Kidney (tissue), 14 donors: ENCODE measurements around the gene WNT7B. TPM values are rescaled to one million over a fixed set of nuclear protein-coding genes. Genes with fewer than 3 reads are reported as not detected.

Source experiments
- DNase-seq, 5 donors: peaks; one replicate each; pipeline ENCODE4 v3.0.0-alpha.2; 2013 to 2020
- FAIRE-seq: peaks from 2 replicates; lab custom pipeline; 2012; peaks lifted over from hg19 to GRCh38; lab: Jason Lieb, UNC
- H3K27ac ChIP-seq, 2 donors: one replicate each; pipeline ENCODE4 v1.7.0; 2013; ENCODE audit warnings: low read depth in 2 of 2, low read length in 2 of 2, inconsistent platforms in 1 of 2
- H3K27me3 ChIP-seq: one replicate; pipeline ENCODE4 v1.7.1; 2013; ENCODE audit warnings: low read length, inconsistent platforms; ENCODE audit not compliant: control insufficient read depth, insufficient read depth
- H3K36me3 ChIP-seq, 3 donors: one replicate each; pipeline versions ENCODE4 v1.7.0 to v1.7.1; 2013; ENCODE audit warnings: low read length in 3 of 3, control low read depth in 1 of 3, inconsistent platforms in 1 of 3; ENCODE audit not compliant: insufficient read depth in 3 of 3, control insufficient read depth in 2 of 3
- H3K4me1 ChIP-seq, 3 donors: one replicate each; pipeline versions ENCODE4 v1.7.0 to v1.7.1; 2013; ENCODE audit warnings: low read length in 3 of 3, inconsistent platforms in 1 of 3, low read depth in 1 of 3; ENCODE audit not compliant: control insufficient read depth in 2 of 3, insufficient read depth in 2 of 3
- H3K4me3 ChIP-seq, 3 donors: one replicate each; pipeline versions ENCODE4 v1.7.0 to v1.8.1; 2013; ENCODE audit warnings: low read length in 3 of 3, control low read depth in 1 of 3, inconsistent platforms in 1 of 3
- H3K9ac ChIP-seq, 3 donors: one replicate each; pipeline versions ENCODE4 v1.7.0 to v1.7.1; 2013; ENCODE audit warnings: low read length in 3 of 3, control low read depth in 1 of 3, inconsistent platforms in 1 of 3
- H3K9me3 ChIP-seq, 3 donors: one replicate each; pipeline versions ENCODE4 v1.7.0 to v1.7.1; 2013; ENCODE audit warnings: low read length in 3 of 3, control low read depth in 1 of 3, inconsistent platforms in 1 of 3; ENCODE audit not compliant: control insufficient read depth in 2 of 3, insufficient read depth in 1 of 3
- intact Hi-C: fragments of 100-400 bp; cut with DNase I; formaldehyde crosslinking; loops from one replicate; pipeline ENCODE4 v1.11.1; 2022
- polyA plus RNA-seq: library from polyadenylated mRNA; stranded (reverse); fragments of 350-450 nt; fragmentation: Illumina TruSeq; extraction: RNeasy Lipid Tissue Mini Kit (QIAGEN cat#74804); gene quantifications from one replicate; pipeline ENCODE4 v1.2.3, GENCODE V29; 2014; ENCODE audit warnings: low read depth, low replicate concordance; ENCODE audit not compliant: insufficient read depth
- total RNA-seq: library from RNA; stranded (reverse); fragmentation: NEBNext Ultra II Directional; extraction: Animal tissue kit (Norgen Biotek cat#: 25700); gene quantifications from one replicate; pipeline ENCODE4 v1.2.1, GENCODE V29; 2021
- TF ChIP-seq, protein P1 (sequence below): IDR thresholded peaks from 3 replicates; pipeline ENCODE4 v1.5.1; 2012; ENCODE audit warnings: mild to moderate bottlenecking, moderate library complexity, borderline replicate concordance; ENCODE audit not compliant: insufficient read depth; ENCODE audit errors: extremely low read depth
- donor health status: control.
- donor health status: control.
- donor health status: control.
- donor health status: control.
- donor health status: control.
- donor health status: DM: yes; HTN: yes; CAD: no.
- donor health status: Normal renal cell carcinoma (clear cell type).

The WNT7B gene
- total and polyA plus RNA-seq, 2 donors from 2014 or later, result 1.6 to 2.4 TPM

DNA sequence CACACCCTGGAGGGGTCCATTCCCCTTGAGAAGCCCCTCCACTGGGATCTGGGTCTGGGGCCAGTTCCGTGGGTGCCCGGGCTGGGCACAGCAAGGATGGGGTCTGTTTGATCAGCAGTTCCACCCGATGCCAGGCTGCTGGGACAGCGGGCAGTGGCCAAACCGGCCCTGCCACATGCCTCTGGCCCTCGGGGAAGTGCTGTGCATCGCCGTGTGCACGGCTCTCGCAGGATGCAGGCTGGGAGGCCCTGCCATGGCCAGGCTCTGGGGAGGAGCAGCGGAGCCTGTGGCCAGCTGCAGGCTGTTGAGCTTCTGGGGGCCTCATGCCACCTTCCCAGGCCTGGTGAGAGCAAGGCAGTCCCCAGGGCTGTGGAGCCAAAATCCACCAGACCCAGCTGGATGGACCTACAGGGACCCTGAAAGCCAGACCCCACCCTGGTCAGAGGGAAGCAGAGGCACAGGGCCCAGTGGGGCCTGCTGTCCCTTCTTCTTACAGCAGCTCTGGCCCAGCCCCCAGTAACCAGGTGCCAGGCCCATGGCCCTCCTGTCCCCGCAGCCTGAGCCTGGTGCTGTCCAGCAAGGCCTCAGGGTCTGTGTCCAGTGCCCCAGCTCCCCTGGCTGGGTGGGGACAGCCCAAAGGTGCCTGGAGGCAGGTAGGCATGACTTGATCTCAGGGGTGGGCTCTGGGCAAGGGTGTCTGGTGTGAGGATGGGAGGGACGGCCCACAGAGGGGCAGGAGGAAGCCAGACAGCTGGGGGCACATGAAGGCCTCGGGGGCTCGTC lies 57.3 kb downstream of the WNT7B start:
- TF ChIP-seq, protein P1, sequence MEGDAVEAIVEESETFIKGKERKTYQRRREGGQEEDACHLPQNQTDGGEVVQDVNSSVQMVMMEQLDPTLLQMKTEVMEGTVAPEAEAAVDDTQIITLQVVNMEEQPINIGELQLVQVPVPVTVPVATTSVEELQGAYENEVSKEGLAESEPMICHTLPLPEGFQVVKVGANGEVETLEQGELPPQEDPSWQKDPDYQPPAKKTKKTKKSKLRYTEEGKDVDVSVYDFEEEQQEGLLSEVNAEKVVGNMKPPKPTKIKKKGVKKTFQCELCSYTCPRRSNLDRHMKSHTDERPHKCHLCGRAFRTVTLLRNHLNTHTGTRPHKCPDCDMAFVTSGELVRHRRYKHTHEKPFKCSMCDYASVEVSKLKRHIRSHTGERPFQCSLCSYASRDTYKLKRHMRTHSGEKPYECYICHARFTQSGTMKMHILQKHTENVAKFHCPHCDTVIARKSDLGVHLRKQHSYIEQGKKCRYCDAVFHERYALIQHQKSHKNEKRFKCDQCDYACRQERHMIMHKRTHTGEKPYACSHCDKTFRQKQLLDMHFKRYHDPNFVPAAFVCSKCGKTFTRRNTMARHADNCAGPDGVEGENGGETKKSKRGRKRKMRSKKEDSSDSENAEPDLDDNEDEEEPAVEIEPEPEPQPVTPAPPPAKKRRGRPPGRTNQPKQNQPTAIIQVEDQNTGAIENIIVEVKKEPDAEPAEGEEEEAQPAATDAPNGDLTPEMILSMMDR, result no peak
- FAIRE-seq (no peak), DNase-seq (peak in 1 of 5 donors; percentile 47)
- Histone ChIP-seq H3K27me3 (no peaks in the 10 kb centered on the region), H3K9me3 (no peaks in the 10 kb centered on the region), H3K9ac (no peak overlapping the region), H3K4me3 (no peak overlapping the region), H3K36me3 (no peaks in the 10 kb centered on the region), H3K4me1 (no peaks in the 10 kb centered on the region), H3K27ac (no peak overlapping the region)
- intact Hi-C loops, result no loop called here

DNA sequence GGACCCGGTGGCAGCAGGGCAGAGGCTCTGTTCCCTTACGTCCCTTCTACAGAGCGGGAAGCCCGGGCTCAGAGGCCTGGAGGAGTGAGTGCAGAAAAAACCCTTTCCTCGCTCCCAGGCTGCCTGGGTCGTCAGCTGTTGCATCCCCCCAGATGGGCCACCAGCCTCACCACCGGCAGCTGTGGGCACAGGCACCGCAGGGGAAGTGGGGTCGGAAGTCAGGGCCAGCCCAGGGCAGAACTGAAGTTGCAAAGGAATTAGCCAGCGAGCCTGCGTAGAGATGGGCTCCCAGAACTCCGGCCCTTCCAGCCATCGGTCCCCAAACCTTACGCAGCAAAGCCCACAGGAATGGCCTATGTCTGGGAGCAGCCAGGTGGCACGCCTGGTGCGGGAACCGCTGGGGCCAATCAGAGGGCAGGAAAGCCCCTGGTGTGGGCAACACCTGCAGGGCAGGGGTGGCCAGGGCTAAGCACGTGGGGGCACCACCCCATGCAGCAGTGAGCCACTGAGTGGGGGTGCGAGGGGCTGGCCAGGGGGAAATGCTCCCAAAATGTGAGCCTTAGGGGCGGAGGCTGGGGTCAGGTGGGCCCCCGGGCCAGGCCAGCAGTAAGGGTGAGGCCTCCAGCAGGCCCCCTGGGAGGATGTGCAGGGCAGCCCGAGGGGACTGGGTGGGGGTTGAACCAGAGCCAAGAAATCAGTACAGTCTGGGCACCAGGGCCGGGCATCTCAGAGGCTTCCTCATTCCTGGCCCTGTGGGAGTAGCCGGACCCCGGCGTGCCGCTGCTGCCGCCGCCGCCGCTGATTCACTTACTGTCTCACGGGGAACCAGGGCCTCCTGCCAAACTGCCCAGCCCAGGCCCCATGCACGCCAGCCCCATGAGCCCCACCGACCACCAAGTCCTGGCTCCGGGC lies 58.2 kb downstream of the WNT7B start:
- TF ChIP-seq, protein P1, result no peak
- H3K9me3 ChIP-seq, result peaks cover 0 to 7% (median 0%) of the 10 kb centered on the region in 3 donors
- FAIRE-seq, result no peak
- H3K27ac ChIP-seq, result no peak overlapping the region
- no peak overlapping the region for H3K9ac ChIP-seq
- DNase-seq, result peak in 3 of 5 donors; percentile 47 to 90 (median 78)
- H3K27me3 ChIP-seq, result no peaks in the 10 kb centered on the region
- no peaks in the 10 kb centered on the region for H3K36me3 ChIP-seq
- H3K4me1 ChIP-seq, result no peaks in the 10 kb centered on the region
- no peak overlapping the region for H3K4me3 ChIP-seq
- intact Hi-C loops, result no loop called here

DNA sequence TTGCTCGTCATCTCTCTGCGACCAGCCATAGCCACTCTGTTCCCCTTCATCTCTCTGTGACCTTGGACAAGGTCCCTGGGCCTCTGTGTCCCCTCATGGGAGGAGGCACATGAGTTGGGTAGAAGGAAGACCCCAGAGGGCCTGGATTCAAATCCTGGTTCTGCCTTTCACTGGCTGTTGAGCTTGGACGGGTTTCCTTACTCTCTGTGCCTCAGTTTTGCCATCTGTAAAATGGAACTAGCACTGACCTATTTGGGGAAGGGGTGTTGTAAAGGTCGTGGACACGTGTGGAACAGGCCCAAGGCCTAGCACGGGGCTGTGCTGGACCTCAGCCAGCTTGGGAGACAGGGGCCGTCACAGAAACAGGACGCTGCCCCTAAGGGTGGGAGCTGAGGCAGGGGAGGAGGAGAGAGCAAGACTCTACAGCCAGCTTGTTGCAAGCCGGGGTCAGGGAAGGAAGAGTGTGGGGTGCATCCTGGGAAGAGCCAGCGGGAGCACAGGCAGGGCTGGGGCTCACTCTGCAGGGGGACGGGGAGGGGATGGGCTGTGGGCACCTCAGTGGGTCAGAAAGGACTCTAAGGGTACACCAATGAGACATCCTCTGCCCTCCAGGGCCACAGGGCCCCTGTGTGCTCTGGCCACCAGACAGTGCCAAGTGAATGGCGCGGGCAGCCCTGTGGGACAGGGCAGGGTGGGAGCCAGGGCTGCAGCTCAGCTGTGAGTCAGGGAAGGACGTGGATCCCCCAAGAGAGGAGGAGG lies 59.1 kb downstream of the WNT7B start:
- H3K27me3 ChIP-seq, result no peaks in the 10 kb centered on the region
- no peaks in the 10 kb centered on the region for H3K36me3 ChIP-seq
- no peak for DNase-seq
- H3K27ac ChIP-seq, result no peak overlapping the region
- H3K9ac ChIP-seq, result no peak overlapping the region
- no peak overlapping the region for H3K4me3 ChIP-seq
- intact Hi-C loops, result no loop called here
- TF ChIP-seq, protein P1, result no peak
- no peak for FAIRE-seq
- no peaks in the 10 kb centered on the region for H3K4me1 ChIP-seq
- H3K9me3 ChIP-seq, result peaks cover 0 to 7% (median 0%) of the 10 kb centered on the region in 3 donors
